Endodermal cell (in vitro differentiated cells): Measurements from ENCODE around the gene TYK2. TPM values are rescaled to one million over a fixed set of nuclear protein-coding genes. Genes with fewer than 3 reads are reported as not detected.

Source experiments
- DNase-seq: peaks from one replicate; pipeline ENCODE4 v3.0.0-alpha.2; 2017
- H3K27ac ChIP-seq: 2 replicates; pipeline ENCODE4 v1.5.1; 2013; ENCODE audit warnings: mild to moderate bottlenecking, low read depth, low read length, moderate library complexity
- H3K27me3 ChIP-seq: 2 replicates; pipeline ENCODE4 v1.6.1; 2013; ENCODE audit warnings: mild to moderate bottlenecking, low read length, moderate library complexity; ENCODE audit not compliant: insufficient read depth, control insufficient read depth, poor library complexity, severe bottlenecking
- H3K36me3 ChIP-seq: 2 replicates; pipeline ENCODE4 v1.7.0; 2013; ENCODE audit warnings: mild to moderate bottlenecking, low read length, moderate library complexity; ENCODE audit not compliant: control insufficient read depth, insufficient read depth
- H3K4me1 ChIP-seq: one replicate; pipeline ENCODE4 v1.7.0; 2013; ENCODE audit warnings: low read length; ENCODE audit not compliant: control insufficient read depth, insufficient read depth
- H3K4me3 ChIP-seq: 2 replicates; pipeline ENCODE4 v1.5.1; 2013; ENCODE audit warnings: mild to moderate bottlenecking, low read length, moderate library complexity
- H3K9ac ChIP-seq: 2 replicates; pipeline ENCODE4 v1.6.1; 2013; ENCODE audit warnings: mild to moderate bottlenecking, low read length, moderate library complexity; ENCODE audit not compliant: poor library complexity, severe bottlenecking; ENCODE audit errors: extremely low read depth
- H3K9me3 ChIP-seq: 2 replicates; pipeline ENCODE4 v1.6.1; 2013; ENCODE audit warnings: mild to moderate bottlenecking, low read length, moderate library complexity; ENCODE audit not compliant: control insufficient read depth
- H3K27ac Mint-ChIP-seq: 2 replicates; pipeline ENCODE4 v1.8.0; 2020; ENCODE audit warnings: mixed read lengths
- H3K27me3 Mint-ChIP-seq: 2 replicates; pipeline ENCODE4 v1.8.0; 2021; ENCODE audit warnings: mild to moderate bottlenecking, mixed read lengths; ENCODE audit not compliant: insufficient read depth
- H3K36me3 Mint-ChIP-seq: 2 replicates; pipeline ENCODE4 v1.8.0; 2020; ENCODE audit warnings: low read depth, mixed read lengths
- H3K4me1 Mint-ChIP-seq: 2 replicates; pipeline ENCODE4 v1.8.0; 2020; ENCODE audit warnings: mixed read lengths
- H3K4me3 Mint-ChIP-seq: 2 replicates; pipeline ENCODE4 v1.8.0; 2020; ENCODE audit warnings: mild to moderate bottlenecking, moderate library complexity, mixed read lengths
- H3K9me3 Mint-ChIP-seq: 2 replicates; pipeline ENCODE4 v1.8.0; 2020; ENCODE audit warnings: mild to moderate bottlenecking, mixed read lengths
- WGBS, 2 experiments: methylation state at CpG; one replicate each; pipeline versions ENCODE4 v1.1.5 to v1.1.7; 2013; ENCODE audit warnings: missing lambda C conversion rate in 2 of 2, mixed read lengths in 1 of 2; ENCODE audit not compliant: insufficient coverage in 1 of 2, insufficient read length in 1 of 2; 5-methylcytosine and 5-hydroxymethylcytosine counted together
- total RNA-seq, 2 donors: library from RNA; stranded (reverse); fragmentation: NEBNext Ultra II Directional in 1 of 2; extraction: Animal tissue kit (Norgen Biotek cat#: 25700) in 1 of 2; gene quantifications; 2 replicates in 1 of 2; 3 replicates in 1 of 2; pipeline ENCODE4 v1.2.1, GENCODE V29; 2021
- TF ChIP-seq, protein P1 (sequence below): fragments of 200-600 bp; sonication (generic); conservative IDR thresholded peaks from 2 replicates; pipeline ENCODE4 v1.5.0; 2021; ENCODE audit warnings: antibody characterized with exemption, mild to moderate bottlenecking

Gene TYK2
- total RNA-seq, 2 donors from 2014 or later, result 63.5 to 65.8 TPM

DNA sequence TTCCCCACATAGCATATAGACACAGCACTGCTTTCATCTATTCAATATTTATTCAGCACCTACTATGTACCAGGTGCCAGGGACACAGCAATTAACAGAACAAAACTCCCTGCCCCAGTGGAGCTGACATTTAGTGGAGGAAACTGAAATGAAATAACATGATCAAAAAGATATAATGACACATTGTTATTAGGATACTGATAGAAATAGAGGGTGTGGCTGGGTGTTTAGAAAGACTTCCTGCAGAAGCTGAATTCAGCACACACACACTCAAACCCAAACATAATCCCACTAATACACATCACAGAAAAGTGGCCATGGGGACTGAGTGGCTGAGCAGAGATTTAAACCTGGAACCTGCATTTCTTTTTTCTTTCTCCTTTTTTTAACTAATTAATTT is 26.7 kb upstream of the TYK2 start:
- Mint-ChIP-seq H3K4me3 (no peak overlapping the region), H3K36me3 (peaks cover 2% of the 10 kb centered on the region), H3K4me1 (peaks cover 7% of the 10 kb centered on the region), H3K27ac (no peak overlapping the region), H3K9me3 (no peaks in the 10 kb centered on the region), H3K27me3 (peaks cover 67% of the 10 kb centered on the region)
- no peaks in the 10 kb centered on the region for H3K9me3 ChIP-seq
- peaks cover 51% of the 10 kb centered on the region for H3K27me3 ChIP-seq
- H3K36me3 ChIP-seq, result no peaks in the 10 kb centered on the region
- no peaks in the 10 kb centered on the region for H3K4me1 ChIP-seq
- TF ChIP-seq, protein P1, sequence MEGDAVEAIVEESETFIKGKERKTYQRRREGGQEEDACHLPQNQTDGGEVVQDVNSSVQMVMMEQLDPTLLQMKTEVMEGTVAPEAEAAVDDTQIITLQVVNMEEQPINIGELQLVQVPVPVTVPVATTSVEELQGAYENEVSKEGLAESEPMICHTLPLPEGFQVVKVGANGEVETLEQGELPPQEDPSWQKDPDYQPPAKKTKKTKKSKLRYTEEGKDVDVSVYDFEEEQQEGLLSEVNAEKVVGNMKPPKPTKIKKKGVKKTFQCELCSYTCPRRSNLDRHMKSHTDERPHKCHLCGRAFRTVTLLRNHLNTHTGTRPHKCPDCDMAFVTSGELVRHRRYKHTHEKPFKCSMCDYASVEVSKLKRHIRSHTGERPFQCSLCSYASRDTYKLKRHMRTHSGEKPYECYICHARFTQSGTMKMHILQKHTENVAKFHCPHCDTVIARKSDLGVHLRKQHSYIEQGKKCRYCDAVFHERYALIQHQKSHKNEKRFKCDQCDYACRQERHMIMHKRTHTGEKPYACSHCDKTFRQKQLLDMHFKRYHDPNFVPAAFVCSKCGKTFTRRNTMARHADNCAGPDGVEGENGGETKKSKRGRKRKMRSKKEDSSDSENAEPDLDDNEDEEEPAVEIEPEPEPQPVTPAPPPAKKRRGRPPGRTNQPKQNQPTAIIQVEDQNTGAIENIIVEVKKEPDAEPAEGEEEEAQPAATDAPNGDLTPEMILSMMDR, result no peak
- no peak overlapping the region for H3K4me3 ChIP-seq
- no peak overlapping the region for H3K9ac ChIP-seq
- DNase-seq, result no peak
- H3K27ac ChIP-seq, result no peak overlapping the region

GRCh38 chr19:10406191-10406590 is 25.8 kb upstream of the TYK2 start:
- Mint-ChIP-seq H3K27ac (no peak overlapping the region), H3K4me1 (peaks cover 14% of the 10 kb centered on the region), H3K9me3 (no peaks in the 10 kb centered on the region), H3K27me3 (peaks cover 61% of the 10 kb centered on the region), H3K4me3 (no peak overlapping the region), H3K36me3 (peaks cover 2% of the 10 kb centered on the region)
- TF ChIP-seq, protein P1, result no peak
- no peak for DNase-seq
- H3K36me3 ChIP-seq, result peaks cover 3% of the 10 kb centered on the region
- no peak overlapping the region for H3K4me3 ChIP-seq
- H3K4me1 ChIP-seq, result peaks cover 4% of the 10 kb centered on the region
- H3K9ac ChIP-seq, result no peak overlapping the region
- H3K27ac ChIP-seq, result no peak overlapping the region
- no peaks in the 10 kb centered on the region for H3K9me3 ChIP-seq
- WGBS, 2 experiments, result 82 to 85% methylated on average over 5 to 6 of the region's 6 CpGs
- H3K27me3 ChIP-seq, result peaks cover 50% of the 10 kb centered on the region

DNA sequence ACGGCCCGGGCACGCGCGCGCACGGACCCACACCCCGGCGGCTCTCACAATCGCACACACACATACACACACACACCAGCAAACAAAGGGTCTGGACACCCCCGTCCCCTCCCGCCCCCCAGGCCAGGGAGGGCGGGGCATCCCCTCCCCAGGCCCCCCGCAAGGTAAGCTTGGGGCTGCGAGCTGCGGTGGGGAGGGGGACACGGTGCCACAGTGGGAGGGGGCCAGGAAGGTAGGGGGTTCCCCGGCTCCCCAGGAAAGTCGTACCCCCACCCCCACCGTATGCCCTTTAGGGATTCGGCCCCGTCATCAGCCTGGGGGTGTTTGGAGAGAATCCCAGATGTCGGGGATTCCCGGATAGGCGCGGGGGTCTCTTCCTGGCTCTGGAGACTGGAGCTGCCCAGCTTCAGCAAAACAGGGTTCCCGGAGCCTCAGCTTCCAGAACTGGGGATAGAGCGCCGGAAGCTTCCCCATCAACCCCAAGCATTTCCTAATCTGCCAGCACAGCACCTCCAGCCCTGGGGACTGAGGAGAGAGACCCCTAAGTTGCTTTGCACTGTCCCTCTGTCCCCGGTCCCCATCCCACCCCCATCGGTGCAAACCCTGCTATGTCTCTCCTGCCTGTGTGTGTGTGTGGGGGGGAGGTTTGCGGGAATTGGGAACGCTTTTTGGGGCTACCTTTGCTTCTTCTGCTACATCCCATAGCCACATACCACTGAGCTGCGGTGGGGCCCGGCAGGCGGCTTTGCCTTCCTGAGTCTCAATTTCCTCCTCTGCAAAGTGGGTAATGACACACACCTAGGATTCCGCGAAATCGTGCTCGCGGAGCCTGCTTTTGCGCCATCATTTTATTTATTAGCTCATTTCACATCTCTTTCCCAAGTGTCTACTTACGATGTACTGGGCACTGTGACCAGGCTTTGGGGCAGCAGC is 24.8 kb upstream of the TYK2 start:
- Mint-ChIP-seq H3K27ac (no peak overlapping the region), H3K36me3 (peaks cover 8% of the 10 kb centered on the region), H3K4me1 (peaks cover 14% of the 10 kb centered on the region), H3K4me3 (peak overlapping the region; percentile 95), H3K9me3 (no peaks in the 10 kb centered on the region), H3K27me3 (peaks cover 52% of the 10 kb centered on the region)
- H3K9me3 ChIP-seq, result no peaks in the 10 kb centered on the region
- peaks cover 44% of the 10 kb centered on the region for H3K27me3 ChIP-seq
- H3K9ac ChIP-seq, result no peak overlapping the region
- 27 to 43% methylated on average over 14 to 36 of the region's 43 CpGs for WGBS, 2 experiments
- H3K4me3 ChIP-seq, result peak overlapping the region; percentile 96
- no peak overlapping the region for H3K27ac ChIP-seq
- TF ChIP-seq, protein P1, result no peak
- H3K4me1 ChIP-seq, result peaks cover 4% of the 10 kb centered on the region
- DNase-seq, result no peak
- peaks cover 13% of the 10 kb centered on the region for H3K36me3 ChIP-seq
